GM19452 (cell line): ENCODE data around the gene CAMSAP1.

Experiments
- ATAC-seq: cut with Tn5 transposase; IDR thresholded peaks from one replicate; pipeline ENCODE4 v1.9.1; 2021; ENCODE audit not compliant: unreplicated experiment

Gene CAMSAP1

DNA sequence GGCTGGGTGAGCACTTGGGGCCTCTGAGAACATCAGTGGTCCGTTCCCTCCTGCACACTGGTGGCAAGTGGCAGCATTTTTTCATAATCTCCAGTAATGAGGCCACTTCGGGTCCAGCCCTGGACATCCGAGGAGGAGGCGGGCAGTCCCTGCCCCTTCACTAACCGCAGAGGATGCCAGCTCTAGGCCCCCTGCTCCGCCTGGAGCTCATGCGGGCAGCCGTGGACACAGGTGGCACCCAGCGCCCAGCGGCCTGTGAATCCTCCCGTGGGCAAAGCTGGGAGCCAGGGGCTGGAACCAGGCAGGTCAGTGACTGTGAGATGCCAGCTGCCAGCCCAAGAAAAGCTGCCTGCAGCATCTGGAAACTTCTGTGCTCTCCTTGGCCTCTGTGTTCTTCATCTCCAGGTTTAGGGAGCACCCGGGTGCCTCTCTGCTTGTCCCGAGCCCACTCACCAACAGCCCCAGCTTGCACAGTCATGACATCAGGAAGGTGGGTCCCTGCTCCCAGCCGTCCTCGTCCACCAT lies 112.9 kb downstream of the CAMSAP1 start:
- no peak for ATAC-seq

DNA sequence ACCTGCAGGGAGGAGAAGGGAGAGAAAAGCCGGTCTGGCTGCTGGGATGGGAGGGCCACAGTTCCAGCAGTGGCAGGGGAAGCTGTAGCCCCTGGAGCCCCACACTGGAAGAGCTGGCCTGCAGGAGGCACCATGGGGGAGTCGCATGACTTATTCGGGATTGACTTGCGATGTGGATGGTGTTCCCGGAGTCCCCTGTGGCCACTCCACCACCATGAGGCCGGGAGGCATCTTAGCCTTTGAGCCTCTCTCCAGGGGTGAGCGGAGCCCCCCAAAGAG lies 113.3 kb downstream of the CAMSAP1 start:
- no peak for ATAC-seq

DNA sequence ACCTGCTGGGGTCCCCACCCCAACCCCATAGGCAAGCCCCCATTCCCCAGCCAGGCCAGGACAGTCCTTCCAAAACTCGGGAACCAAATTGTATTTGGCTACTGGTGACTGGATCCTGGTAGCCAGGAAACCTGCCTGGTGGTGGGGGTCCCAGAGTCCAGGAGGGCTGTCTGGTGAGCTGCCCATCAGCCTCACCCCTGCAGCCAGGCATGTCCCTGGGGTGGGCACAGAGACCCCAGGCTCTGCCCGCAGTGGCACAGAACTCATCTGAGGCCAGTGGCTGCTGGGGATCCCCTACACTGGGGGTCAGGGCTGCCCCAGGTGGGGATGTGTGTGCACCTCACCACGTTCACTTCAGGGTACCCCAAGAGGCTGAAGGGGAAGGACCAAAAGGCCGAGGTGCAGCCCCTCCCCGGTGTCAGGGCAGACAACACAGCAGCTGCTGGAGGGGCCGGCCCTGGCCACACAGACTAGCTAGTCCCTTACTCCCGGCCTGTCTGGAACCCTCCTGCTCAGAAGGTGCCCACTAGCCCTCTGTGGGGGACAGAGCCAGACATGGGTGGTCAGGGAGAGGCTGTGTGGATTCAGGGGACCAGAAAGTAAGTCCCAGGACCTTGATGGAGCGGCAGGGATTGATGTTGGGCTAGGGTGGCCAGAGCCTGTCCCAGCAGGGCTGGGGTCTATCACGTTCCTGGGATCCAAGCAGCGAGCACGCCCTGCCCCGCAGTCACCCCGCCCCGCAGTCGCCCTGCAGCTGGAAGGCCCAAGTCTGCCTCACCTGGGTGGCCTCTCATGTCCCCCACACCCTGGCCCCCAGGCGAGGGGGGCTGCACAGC lies 113.9 kb downstream of the CAMSAP1 start:
- ATAC-seq: no peak

DNA sequence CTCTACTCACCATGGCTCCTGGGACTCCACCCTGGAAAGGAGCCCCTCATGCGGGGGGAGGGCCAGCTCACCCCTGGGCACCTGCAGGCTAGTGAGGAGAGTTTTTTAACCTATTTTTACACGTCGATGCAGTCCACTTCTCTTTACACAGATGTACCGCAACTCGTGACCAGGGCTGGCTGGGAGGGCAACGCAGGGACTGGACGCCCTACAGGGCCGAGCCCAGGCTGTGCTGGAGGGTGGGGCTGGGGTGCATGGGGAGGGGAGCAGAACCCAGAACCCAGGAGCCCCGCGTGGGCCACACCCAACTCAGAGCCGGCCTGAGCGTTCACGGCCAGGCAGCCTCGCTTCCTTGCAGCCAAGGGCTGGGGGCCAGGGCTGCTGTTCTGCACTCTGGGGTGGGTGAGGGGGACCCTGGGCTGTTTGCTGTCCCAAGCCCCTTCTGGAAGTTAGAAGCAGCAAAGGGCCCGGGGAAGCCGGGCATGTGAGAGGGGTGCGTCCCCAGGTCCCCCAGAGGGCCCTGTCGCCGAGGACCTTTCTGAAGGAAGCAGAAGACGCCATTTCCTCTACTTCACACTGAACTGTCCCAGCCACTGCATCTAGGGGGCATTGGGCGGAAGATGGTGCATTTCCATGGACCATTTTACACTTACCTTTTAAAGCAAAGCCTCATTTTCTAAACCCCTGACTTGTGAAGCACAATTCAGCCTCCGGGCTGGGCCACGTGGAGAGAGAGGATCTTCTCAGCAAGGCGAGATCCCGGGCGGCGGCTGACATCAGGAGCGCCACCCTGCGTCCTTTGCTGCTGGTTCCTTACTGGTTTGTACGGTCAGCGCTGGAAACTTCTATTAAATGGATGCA lies 114.8 kb downstream of the CAMSAP1 start:
- no peak for ATAC-seq

DNA sequence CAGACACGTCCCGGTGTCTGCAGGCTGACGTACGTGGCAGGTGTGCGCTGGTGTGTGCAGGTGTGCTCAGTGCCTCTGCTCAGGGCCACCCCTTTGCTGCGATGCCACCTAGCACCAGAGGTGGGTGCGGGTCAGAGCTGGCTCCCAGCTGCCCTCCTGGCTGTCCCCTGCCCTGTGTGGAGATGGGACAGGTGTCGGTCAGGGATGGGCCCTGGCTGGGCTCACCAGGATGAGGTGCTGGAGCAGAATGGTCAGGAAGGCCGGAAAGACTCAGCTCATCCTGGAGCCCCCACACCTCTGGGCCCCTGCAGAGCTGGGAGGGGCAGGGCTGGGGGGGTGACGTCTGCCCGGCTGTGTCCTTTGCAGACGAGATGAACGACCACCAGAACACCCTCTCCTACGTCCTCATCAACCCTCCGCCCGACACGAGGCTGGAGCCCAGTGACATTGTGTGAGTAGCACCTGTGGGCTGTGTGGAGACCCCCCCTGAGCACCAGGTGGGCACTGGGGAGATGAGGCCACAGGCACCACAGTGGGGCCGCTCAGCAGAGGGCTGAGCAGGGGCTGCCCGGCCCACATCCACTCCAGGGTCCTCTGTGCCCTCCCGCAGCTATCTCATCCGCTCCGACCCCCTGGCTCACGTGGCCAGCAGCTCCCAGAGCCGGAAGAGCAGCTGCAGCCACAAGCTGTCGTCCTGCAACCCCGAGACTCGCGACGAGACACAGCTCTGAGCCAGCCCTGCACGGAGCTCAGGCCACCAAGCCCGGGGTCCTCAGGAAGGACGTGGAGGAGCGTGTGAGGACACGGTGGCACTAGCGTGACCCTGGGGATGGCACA lies 115.7 kb downstream of the CAMSAP1 start:
- no peak for ATAC-seq

DNA sequence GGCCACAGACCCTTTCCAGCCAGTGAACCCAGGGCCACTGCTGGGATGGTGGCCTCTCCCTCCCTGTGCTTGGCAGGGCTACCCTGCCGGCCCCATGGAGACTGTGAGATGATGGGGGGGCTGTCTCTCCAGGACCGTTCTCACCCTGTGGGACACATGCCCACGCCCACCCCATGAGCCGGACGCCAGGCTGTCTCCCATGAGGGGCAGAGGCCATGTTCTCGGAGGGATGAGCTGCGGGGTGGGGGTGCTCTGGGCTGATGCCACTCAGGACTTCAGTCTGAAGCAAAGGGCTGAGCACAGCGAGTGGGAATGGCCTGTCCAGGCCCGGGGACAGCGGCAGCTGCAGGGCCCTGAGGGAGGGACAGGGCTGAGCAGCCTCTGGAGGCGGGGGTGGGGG lies 116.5 kb downstream of the CAMSAP1 start:
- no peak for ATAC-seq

DNA sequence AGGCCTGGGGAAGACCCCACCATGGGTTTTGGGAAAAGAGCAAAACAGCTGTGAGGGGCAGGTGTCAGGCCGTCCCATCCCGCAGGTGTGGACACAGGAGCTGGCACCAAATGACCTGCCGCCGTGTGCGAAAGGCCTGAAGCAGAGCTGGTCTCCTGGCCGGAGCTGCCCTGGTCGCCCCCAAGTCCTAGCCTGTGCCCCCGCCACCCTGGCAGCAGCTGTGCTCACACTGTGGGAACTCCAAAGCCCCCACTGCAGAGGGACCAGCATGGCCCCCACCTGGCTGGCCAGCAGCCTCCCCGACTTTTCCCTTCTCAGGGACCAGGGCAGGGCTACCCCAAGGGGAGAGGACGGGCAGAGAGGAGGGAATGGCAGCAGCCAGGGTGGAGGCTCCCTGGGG lies 117.0 kb downstream of the CAMSAP1 start:
- ATAC-seq: no peak

DNA sequence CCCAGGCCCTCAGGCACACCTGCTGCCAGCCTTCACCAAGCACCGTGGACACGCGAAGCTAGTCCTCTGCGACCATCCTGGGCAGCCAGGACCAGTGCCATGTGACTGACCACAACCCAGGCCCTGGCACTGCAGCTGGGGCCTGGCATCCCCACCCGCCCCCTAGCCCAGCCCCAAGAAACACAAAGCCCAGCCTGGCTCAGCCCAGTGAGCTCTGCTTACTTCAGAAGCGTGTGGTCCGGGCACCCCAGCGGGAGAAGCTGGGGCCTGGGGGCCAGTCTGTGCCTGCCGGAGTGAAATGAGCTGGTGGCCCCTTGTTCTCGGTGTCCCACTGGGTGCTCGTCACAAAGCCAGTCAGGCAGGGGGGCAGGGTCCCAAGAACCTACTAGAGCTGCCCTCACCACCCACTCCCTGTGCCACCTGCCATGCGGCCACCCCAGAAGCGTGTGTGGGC lies 117.5 kb downstream of the CAMSAP1 start:
- ATAC-seq: no peak

DNA sequence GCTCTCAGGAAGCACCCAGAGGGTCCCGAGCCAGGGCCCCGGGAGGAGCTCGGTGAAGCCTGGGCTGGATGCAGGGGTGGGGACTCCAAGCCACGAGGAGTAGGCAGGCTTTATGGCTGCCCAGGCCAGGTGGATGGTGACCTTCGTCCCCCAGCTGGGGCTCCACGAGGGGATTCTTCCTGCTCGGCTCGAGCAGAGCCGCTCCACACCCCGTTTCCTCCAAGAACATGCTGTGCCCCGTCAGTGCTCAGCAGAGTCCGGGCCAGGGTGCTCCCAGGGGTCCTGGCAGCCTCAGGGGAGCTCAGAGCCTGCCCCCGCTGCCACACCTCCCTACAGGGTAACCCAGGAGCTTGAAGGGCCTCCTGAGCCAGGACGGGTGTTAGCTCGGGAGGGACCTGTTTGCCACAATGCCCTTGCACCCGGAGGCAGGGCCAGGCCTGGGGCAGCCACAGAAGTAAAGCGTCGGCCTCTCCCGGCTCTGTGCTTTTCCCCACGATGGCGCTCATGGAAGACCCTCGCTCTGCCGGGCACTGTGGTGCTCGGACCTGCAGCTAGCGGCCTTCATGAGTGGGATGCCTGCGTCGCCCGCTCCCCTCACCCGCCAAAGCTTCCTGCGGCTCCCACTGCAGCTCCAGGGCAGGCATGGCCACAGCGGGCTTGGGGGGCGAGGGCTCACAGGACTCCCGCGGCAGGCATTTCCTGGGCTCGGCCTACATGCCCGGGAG lies 118.6 kb downstream of the CAMSAP1 start:
- ATAC-seq: no peak

DNA sequence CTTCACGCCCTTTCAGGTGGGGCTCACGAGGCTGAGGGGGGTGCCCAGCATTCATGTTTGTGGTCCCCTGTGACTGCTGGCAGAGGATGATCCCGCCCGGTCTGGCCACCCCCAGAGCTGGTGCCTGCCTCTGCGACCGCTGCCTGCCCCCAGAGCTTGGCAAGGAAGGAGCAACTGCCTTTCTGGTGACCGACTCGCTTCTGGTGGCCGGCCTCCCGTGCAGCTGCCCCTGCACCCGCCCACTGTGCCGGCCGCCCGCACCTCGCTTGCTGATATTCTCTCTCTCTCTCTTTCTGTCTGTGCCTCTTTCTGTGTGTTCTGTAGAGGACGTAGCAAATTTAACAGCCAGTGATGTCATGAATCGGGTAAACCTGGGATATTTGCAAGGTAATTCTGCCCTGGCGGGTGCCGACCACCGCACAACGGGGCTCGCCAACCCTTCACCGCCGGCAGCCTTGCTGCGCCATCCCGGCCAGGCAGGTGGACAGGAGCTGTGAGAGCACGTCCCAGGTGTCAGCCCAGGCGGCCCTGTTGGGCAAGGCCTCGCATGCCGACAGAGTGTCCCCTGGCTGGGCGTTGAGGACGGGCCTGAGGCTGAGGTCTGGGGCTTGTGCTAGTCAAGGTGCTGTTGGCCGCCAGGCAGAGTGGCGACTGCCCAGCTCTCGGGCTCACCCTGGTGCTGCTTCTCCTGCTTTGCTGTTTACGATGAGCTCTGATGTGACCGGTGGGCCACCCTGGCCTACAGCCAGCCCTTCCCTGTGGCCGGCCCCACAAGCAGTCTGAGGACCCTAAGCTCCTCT lies 119.4 kb downstream of the CAMSAP1 start:
- no peak for ATAC-seq

DNA sequence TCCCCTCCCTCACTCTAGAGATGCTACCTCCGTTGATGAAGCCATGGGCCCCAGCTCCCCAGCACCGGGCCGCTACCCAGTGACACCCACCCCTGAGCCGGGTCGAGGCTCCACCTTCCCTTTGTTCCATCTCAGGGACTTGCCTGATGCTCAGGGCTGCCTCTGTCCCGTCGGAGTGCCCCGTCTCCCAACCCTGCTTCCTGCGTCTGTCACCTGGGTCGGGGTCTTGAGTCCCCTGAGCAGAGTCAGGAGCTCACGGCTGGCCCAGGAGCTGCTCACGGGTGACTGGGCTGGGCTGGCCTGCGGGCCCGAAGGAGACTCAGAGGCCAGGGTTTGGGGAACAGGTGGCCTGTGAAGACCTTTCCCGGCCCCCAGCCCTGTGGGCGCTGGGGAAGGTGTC lies 120.0 kb downstream of the CAMSAP1 start:
- ATAC-seq: no peak

DNA sequence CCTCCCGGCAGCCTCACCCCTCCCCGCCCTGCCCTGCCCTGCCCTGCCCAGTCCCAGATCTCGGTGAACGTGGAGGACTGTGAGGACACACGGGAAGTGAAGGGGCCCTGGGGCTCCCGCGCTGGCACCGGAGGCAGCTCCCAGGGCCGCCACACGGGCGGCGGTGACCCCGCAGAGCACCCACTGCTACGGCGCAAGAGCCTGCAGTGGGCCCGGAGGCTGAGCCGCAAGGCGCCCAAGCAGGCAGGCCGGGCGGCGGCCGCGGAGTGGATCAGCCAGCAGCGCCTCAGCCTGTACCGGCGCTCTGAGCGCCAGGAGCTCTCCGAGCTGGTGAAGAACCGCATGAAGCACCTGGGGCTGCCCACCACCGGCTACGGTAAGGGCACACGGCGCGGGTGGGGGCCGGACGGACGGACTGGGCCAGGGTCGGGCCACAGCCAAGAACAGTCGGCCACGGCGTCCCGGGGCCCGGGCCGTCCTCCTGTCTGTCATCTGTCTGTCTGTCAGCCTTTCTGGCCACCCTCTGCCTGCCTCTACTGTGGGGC lies 121.1 kb downstream of the CAMSAP1 start:
- ATAC-seq: no peak

DNA sequence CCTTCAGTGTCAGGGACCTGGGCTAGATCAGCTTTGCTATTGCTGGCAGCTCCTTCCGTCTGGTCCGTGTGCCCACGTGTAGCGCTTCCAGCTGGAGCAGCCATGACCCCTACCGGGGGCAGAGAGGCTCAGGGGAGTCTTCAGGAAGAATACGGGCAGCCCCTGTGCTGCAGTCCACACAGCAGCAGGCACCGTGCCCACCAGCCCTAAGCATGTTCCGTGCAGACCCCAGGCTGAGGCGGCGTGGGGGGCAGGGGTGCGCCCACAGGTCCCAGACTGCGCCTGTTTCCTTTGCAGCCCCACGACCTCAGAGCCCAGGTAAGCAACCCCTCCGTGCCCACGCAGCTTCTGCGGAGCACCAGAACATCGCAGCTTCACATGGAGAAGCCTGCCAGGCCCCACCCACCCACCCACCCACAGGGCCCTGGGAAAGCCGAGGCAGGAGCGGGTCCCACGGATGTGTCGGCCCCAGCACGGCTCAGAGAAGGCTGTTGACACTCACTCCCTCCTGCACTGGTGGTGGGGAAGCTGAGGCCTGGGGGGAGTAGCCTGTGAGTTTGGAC lies 122.3 kb downstream of the CAMSAP1 start:
- no peak for ATAC-seq

DNA sequence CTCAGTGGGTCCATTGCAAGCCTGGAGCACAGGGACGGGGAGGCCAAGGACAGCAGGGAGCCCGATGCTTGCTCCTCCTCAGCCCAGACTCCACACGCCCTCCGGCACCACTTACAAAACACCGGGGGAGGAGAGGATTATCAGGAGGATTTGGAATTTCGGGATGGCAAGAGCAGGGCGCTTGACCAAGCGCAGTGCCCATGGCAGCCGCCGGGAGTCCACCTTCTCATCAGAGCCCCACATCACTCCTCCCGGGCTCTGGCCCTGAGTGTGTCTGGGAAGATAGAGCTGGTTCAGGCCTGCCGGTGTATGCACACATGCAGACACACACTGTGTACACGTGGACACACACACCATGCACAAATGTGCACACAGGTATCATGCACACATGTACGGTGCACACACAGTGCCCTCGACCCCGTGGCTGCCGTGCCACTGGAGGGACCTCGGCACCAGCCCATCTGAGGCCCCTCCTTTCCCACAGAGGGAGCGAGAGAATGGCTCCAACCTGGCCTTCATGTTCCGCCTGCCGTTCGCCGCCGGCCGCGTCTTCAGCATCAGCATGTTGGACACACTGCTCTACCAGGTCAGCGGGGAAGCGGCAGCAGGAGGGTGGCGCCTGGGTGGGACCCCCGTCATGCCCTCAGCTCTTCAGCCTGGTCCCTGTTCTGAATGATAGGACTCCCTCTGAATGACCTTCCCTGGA lies 123.7 kb downstream of the CAMSAP1 start:
- ATAC-seq: no peak

DNA sequence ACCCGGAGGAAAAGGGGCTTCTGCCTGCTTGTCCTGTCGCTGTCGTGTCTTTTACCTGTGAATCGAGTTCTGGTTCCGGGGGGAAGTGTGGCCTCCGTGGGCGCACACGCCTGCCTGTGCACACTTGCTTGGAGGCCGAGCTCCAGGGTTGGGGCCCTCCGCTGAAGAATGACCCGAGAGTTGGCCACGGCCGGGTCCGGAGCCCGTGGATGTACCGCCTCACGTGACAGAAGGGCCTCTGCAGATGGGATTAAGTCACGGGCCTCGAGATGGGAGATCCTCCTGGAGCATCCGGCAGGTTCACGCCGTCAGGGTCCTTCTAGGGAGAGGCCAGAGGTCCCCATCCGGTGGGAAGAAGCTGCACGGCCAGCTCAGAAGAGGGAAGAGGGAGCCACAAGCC lies 124.4 kb downstream of the CAMSAP1 start:
- no peak for ATAC-seq

DNA sequence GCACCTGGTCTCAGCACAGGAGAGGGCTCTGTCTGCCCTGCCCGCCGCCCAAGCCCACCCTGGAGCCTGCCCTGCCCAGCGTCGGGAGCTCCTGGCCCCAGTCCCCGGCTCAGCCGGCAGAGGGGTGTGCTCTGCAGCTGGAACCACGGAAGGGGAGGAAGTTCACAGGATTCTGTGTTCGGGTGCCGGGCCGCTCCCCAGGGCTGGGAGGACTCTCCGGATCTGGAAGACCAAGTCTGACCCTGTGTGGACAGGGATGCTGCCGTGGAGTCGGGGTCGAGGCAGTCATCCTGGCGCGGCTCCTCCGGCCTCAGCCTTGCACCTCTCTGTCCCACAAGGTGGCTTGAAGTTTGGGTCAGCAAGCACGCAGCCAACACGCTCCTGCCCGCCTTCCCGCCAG lies 126.7 kb downstream of the CAMSAP1 start:
- ATAC-seq: no peak

DNA sequence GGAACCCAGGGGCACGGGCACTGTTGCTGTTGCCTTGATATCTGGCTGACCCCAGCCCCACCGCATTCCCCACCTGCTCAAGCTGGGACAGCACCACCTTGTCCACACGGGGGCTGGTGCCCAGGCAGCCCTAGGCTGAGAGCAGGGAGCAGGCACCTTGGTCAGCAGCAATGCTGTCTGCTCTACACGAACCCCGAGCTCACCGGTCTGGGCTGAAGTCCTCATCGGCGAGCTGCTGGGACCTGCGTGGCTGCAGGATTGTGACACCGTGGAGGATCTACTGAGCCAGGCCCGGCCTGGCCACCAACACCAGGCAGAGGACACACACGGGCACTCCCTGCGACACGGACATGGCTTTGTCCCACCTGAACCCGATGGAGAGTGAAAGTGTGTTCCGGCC lies 127.3 kb downstream of the CAMSAP1 start:
- ATAC-seq: no peak

DNA sequence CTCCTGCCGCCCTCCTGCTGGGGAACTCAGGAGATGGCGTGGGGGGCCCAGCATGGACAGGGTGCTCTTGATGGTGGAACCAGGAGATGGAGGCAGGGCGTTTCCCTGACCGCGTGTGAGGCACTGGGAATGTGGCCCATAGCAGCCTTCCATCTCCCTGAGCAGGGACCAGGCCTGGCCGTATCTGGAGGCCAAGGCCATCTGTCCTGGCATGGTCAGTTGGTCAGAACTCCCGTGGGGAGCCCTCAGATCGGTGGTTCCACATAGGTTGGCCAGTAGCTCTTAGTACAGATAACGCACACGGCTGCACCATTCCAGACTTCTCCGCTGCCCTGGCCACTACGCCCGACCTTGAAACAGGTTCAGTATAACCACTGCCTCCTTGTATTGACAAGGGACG lies 127.8 kb downstream of the CAMSAP1 start:
- ATAC-seq: no peak

DNA sequence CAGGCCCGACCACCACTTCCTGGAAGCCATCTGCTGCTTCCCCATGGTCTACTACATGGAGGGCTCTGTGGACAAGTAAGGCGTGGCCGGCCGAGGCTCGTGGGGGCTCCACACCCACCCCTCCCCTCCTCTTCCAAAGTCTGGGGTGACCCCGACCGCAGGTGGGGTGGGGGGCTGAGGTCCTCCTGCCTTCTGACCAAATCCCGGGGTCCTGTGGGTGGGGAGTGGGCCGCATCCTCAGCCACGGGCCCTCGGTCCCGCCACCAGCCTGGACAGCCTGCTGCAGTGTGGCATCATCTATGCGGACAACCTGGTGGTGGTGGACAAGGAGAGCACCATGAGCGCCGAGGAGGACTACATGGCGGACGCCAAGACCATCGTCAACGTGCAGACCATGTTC lies 128.9 kb downstream of the CAMSAP1 start:
- ATAC-seq: no peak
